Epithelial cell of proximal tubule (primary cell): Measurements from ENCODE around the gene DMXL1. TPM values are rescaled to one million over a fixed set of nuclear protein-coding genes. Genes with fewer than 3 reads are reported as not detected.

Experiments used
- DNase-seq: peaks from one replicate; pipeline ENCODE4 v3.0.0-alpha.2; 2011; ENCODE audit warnings: low read depth
- H3K4me3 ChIP-seq: 2 replicates; pipeline ENCODE4 v1.5.1; 2011; ENCODE audit warnings: low read depth, mild to moderate bottlenecking, low read length
- total RNA-seq: library from RNA; depleted of rRNA; stranded (reverse); fragments of >200 nt; gene quantifications from 2 replicates; pipeline ENCODE4 v1.2.3, GENCODE V29; 2015
- TF ChIP-seq, protein P1 (sequence below): conservative IDR thresholded peaks from 2 replicates; pipeline ENCODE4 v1.5.1; 2012; ENCODE audit warnings: low read depth, mild to moderate bottlenecking, low read length

The DMXL1 gene
- total RNA-seq, 1 donor from 2014 or later: 11.9 TPM

DNA sequence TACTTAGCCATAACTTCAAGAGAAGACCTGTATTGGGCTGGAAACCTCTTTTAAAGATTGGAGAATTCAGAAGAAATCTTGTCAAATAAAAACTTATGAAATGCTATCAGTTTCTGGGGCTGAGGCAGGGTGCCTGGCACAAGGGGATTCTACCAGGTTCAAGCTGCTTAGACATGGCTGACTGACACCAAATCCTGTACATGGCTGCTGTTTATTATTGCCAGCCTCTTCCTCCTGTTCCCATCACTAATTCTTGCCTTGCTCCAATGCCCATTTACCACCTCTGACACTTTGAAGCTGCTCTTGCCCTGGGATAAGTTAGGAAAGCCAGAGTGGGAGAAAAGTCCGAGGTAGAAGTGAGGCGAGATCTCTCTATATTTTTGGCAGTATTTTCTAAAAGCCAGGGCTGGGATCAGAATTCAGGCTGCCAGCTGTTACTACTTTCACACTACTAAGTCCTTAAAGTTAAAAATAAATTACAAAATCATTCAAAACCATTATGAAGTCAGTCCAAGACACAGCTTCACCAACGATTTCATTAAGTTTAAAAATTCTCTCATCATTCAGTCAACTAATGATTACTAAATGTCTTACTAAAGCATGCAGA lies 218.7 kb downstream of the DMXL1 start:
- DNase-seq: no peak
- H3K4me3 ChIP-seq: no peak overlapping the region
- TF ChIP-seq, protein P1, sequence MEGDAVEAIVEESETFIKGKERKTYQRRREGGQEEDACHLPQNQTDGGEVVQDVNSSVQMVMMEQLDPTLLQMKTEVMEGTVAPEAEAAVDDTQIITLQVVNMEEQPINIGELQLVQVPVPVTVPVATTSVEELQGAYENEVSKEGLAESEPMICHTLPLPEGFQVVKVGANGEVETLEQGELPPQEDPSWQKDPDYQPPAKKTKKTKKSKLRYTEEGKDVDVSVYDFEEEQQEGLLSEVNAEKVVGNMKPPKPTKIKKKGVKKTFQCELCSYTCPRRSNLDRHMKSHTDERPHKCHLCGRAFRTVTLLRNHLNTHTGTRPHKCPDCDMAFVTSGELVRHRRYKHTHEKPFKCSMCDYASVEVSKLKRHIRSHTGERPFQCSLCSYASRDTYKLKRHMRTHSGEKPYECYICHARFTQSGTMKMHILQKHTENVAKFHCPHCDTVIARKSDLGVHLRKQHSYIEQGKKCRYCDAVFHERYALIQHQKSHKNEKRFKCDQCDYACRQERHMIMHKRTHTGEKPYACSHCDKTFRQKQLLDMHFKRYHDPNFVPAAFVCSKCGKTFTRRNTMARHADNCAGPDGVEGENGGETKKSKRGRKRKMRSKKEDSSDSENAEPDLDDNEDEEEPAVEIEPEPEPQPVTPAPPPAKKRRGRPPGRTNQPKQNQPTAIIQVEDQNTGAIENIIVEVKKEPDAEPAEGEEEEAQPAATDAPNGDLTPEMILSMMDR: no peak

DNA sequence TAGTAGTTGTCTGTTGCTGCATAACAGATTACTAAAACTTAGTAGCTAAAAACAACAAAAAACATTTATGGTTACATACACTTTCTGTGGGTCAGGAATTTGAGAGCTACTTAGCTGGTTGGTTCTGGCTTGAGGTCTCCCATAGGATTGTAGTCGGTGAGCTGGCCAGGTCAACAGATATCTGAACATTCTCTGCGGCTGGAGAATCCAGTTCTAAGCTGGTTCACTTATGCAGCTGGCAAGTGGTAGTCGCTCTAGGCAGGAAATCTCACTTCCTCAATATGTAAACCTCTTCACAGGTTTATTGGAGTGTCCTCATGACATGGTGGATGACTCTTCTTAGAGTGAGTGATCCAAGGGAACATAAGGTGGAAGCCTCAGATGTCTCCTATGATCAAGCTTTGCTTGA lies 219.3 kb downstream of the DMXL1 start:
- no peak overlapping the region for H3K4me3 ChIP-seq
- TF ChIP-seq, protein P1: no peak
- no peak for DNase-seq

DNA sequence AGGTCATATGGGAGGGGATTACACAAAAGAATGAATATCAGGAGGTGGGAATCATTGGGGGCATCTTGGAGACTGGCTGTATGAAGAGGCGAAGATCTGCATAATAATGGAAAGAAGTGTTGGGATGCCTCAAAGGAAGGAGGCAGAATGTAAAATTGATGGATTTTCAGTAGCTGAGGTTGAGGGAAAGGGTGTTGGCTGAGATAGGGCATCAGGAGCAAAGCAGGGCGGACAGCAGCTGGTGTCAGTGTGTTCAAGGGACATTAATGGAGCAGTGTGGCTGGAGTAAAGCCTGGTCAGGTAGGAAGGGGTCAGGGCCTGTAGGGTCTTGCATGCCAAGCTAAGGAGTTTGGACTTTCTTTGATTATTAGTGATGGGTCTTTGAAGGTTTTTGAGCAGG lies 219.7 kb downstream of the DMXL1 start:
- no peak for DNase-seq
- TF ChIP-seq, protein P1: no peak
- no peak overlapping the region for H3K4me3 ChIP-seq

DNA sequence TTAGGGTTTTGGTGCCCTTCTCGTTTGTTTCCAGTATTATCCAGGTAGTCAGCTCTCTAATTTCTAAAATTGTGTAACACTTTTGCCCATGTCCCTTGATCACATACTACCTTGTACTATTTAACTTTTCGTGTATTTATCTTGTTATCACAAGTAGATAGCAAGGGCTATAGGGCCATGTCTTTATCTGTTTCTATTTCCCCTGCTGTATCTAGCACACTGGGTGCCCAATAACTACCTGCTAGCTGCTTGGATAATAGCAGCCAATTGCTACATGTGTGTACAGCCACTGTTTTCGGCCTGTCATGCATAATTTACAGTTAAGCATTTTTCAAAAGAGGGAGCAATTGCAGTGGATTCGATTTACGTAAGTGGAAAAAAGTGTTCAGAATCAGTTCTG lies 220.2 kb downstream of the DMXL1 start:
- TF ChIP-seq, protein P1: no peak

DNA sequence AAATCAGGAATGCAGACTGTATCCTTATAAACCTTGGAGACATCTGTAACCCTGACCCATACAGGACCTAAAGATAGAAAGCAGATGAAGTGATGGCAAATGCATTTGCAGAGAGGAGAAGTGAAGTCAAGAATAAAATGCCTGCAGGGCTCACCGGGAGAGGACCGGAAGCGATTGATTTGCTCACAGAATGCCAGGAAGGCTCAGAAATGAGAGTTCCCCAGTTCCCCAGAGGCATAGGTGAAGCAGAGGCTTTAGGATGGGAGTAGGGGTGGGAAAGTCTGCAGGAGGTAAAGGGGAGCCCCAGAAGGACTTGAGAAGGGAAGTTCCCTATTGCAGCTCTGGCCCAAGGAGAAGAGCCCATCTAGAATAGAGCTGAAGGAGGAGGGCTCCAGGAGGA lies 221.0 kb downstream of the DMXL1 start:
- TF ChIP-seq, protein P1: no peak
- DNase-seq: no peak
- H3K4me3 ChIP-seq: no peak overlapping the region

More for the DNA sequence above, 220.2 kb downstream of the DMXL1 start:
- DNase-seq: no peak
- H3K4me3 ChIP-seq: no peak overlapping the region

DNA sequence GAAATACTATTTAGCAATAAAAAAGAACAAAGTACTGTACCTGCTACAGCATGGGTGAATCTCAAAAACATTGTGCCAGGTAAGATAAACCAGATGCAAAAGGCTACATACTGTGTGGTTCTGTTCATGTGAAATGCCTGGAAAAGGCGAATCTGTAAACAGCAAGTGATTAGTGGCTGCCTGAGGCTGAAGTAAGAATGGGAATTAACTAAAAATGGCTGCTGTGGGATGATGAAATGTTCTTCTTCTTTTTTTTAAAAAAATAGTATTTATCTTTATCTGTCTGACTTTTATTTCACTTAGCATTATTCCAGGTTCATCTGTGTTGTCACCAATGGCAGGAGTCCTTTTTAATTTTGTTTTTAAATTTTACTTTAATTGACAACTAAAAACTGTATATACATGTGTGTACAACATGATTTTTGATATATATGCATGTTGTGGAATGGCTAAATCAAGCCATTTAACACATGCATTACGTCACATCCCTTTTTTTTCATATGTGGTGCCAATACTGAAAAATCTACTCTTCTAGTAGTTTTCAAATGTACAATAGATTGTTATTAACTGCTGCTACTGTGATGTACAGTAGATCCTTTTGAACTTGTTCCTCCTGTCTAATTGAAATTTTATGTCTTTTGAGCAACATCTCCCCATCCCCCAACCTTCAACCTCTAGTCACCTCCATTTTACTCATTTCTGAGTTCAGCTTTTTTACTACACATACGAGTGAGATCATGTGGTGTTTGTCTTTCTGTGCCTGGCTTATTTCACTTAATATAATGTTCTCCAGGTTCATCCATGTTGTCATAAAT lies 222.0 kb downstream of the DMXL1 start:
- DNase-seq: no peak
- TF ChIP-seq, protein P1: no peak
- no peak overlapping the region for H3K4me3 ChIP-seq

DNA sequence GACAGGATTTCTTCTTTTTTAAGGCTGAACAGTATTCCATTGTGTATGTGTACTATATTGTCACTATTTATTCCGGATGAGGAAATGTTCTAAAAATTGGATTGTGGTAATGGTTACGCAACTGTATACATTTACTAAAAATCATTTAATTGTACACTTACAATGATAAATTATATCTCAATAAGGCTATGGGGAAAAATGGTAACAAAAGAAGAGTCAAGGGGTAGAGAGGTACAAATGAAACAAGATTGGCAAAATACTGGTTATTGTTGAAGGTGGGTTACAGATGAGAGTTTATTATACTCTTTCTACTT lies 222.6 kb downstream of the DMXL1 start:
- no peak overlapping the region for H3K4me3 ChIP-seq
- no peak for DNase-seq
- TF ChIP-seq, protein P1: no peak
